ENCODE data around the gene OR5K4.

The OR5K4 gene

GRCh38 chr3:98353554-98353953 is at the start of gene OR5K4:
Gene OR5K4, plus strand, starts transcription at chr3:98353854. Its CDS starts 0 bp downstream, at chr3:98353854.
- no peak for DNase-seq (ENCODE audit: low read depth)

- no peak for DNase-seq (ENCODE audit: low read depth)
Measured at GRCh38 chr3:98322101-98322500, 31.6 kb upstream of the OR5K4 start.

GRCh38 chr3:98322686-98323085 is 31.0 kb upstream of the OR5K4 start:
- no peak for DNase-seq (ENCODE audit: low read depth)

- no peak for DNase-seq (ENCODE audit: low read depth)
Measured at GRCh38 chr3:98323425-98323824, 30.2 kb upstream of the OR5K4 start.

GRCh38 chr3:98325055-98325454 is 28.6 kb upstream of the OR5K4 start:
- DNase-seq (ENCODE audit: low read depth): no peak

GRCh38 chr3:98326105-98326893 is 27.4 kb upstream of the OR5K4 start:
- DNase-seq (ENCODE audit: low read depth): no peak

GRCh38 chr3:98326945-98327344 is 26.7 kb upstream of the OR5K4 start:
- DNase-seq (ENCODE audit: low read depth): no peak

GRCh38 chr3:98328933-98329332 is 24.7 kb upstream of the OR5K4 start:
- DNase-seq (ENCODE audit: low read depth): no peak

- peak; percentile 44 for DNase-seq (ENCODE audit: low read depth)
Measured at GRCh38 chr3:98329392-98330124, 24.1 kb upstream of the OR5K4 start.

- DNase-seq (ENCODE audit: low read depth): no peak
Measured at GRCh38 chr3:98331329-98331728, 22.3 kb upstream of the OR5K4 start.

GRCh38 chr3:98333989-98334606 is 19.6 kb upstream of the OR5K4 start:
- no peak for DNase-seq (ENCODE audit: low read depth)

GRCh38 chr3:98339031-98339430 is 14.6 kb upstream of the OR5K4 start:
- DNase-seq (ENCODE audit: low read depth): no peak

GRCh38 chr3:98341758-98342157 is 11.9 kb upstream of the OR5K4 start:
- DNase-seq (ENCODE audit: low read depth): no peak

GRCh38 chr3:98343647-98344507 is 9.8 kb upstream of the OR5K4 start:
- peak; percentile 44 for DNase-seq (ENCODE audit: low read depth)

GRCh38 chr3:98350082-98350481 is 3.6 kb upstream of the OR5K4 start:
- no peak for DNase-seq (ENCODE audit: low read depth)

- no peak for DNase-seq (ENCODE audit: low read depth)
Measured at GRCh38 chr3:98359250-98359649, 5.6 kb downstream of the OR5K4 start.

- DNase-seq (ENCODE audit: low read depth): peak; percentile 11
Measured at GRCh38 chr3:98359993-98360675, 6.5 kb downstream of the OR5K4 start.

GRCh38 chr3:98360681-98361080 is 7.0 kb downstream of the OR5K4 start:
- no peak for DNase-seq (ENCODE audit: low read depth)

- no peak for DNase-seq (ENCODE audit: low read depth)
Measured at GRCh38 chr3:98361289-98361688, 7.6 kb downstream of the OR5K4 start.

- DNase-seq (ENCODE audit: low read depth): no peak
Measured at GRCh38 chr3:98367464-98368246, 14.0 kb downstream of the OR5K4 start.

GRCh38 chr3:98371186-98371585 is 17.5 kb downstream of the OR5K4 start:
- no peak for DNase-seq (ENCODE audit: low read depth)
